HAP-1 (cell line): ENCODE data around the gene TMEM273.

Source experiments
- DNase-seq, 2 experiments: peaks; one replicate each; pipeline ENCODE4 v3.0.0-alpha.2; 2016 to 2020; ENCODE audit warnings: low spot score in 2 of 2
- H3K27me3 ChIP-seq: fragments of 250-450 bp; sonication (Bioruptor Pico); 2 replicates; pipeline ENCODE4 v1.5.1; 2020; ENCODE audit warnings: low read depth, mild to moderate bottlenecking, moderate library complexity
- H3K36me3 ChIP-seq: fragments of 250-450 bp; sonication (Bioruptor Pico); replicated peaks from 2 replicates; pipeline ENCODE4 v1.5.1; 2020; ENCODE audit warnings: mild to moderate bottlenecking
- H3K4me1 ChIP-seq: fragments of 250-450 bp; sonication (Bioruptor Pico); 2 replicates; pipeline ENCODE4 v1.5.1; 2020; ENCODE audit warnings: mild to moderate bottlenecking
- H3K4me3 ChIP-seq: fragments of 250-450 bp; sonication (Bioruptor Pico); 2 replicates; pipeline ENCODE4 v1.5.1; 2020; ENCODE audit warnings: mild to moderate bottlenecking, moderate library complexity
- H3K9me3 ChIP-seq: fragments of 250-450 bp; sonication (Bioruptor Pico); 2 replicates; pipeline ENCODE4 v1.5.1; 2020; ENCODE audit warnings: mild to moderate bottlenecking, moderate library complexity
- in situ Hi-C: fragments of 300-500 bp; cut with MboI; formaldehyde crosslinking; loops from 3 replicates; pipeline ENCODE4 v1.14.3; 2020; ENCODE audit warnings: low sequenced_read_pairs, inconsistent platforms, mixed read lengths

Gene TMEM273

DNA sequence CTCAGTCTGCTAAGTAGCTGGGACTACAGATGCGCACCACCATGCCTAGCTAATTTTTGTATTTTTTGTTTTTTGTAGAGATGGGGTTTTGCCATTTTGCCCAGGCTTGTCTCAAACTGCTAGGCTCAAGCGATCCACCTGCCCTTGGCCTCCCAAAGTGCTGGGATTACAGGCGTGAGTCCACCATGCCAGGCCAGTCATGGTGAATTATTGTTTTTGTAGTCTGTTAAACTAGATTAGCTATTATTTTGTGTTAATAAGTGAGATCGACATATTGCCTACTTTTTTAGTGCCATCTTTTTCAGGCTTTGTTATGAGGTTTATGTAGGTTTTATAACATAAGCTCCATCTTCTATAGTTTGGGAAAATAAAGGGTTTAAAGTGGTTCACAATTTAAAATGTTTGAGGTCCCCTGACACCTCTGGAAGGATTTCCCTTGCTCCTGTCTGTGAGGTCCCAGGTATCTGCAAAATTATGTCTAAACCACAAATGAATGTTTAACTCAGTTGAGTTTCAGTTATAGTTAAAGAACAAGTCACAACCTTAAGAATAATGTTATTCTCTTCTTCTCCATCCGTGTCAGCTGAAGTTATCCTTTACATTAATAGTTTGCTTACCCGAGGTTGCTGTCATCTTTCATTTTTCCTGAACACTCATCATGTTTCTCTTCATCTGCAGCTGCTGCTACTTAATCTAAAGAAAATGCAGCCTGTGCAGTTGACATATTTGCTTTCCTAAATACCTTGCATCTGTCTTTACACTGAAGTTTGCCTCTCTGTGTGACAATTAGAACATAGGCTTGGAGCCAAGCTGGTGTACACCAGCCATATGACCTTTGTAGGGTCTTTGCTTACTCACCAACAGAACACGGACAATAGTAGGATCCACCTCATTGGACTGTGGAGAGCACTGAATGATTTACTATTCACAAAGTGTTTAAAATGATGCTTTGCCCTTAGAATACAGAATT lies 63.9 kb downstream of the TMEM273 start:
- H3K4me1 ChIP-seq, result no peaks in the 10 kb centered on the region
- no peaks in the 10 kb centered on the region for H3K9me3 ChIP-seq
- H3K36me3 ChIP-seq, result no peaks in the 10 kb centered on the region
- H3K4me3 ChIP-seq, result no peak overlapping the region
- in situ Hi-C loops, result no loop called here
- no peaks in the 10 kb centered on the region for H3K27me3 ChIP-seq
- DNase-seq, result no peak

DNA sequence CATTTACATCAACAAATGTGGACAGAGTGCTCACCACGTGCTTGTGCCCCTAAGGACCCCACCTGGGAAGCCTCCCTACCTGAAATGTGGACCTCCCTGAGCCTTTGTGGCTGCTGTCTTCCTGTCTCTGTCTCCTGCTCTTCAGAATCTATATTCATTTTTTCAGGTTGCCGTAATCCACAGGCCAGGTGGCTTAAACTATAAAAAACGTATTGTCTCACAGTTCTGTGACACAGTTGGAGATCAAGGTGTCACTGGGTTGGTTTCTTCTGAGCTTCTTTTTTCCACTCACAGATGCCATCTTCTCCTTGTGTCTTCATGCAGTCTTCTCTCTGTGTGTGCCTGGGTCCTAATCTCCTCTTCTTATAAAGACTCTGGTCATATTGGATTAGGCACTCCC lies 67.3 kb downstream of the TMEM273 start:
- H3K4me1 ChIP-seq, result no peaks in the 10 kb centered on the region
- no peaks in the 10 kb centered on the region for H3K9me3 ChIP-seq
- in situ Hi-C loops, result no loop called here
- H3K4me3 ChIP-seq, result no peak overlapping the region
- no peak for DNase-seq
- H3K36me3 ChIP-seq, result no peaks in the 10 kb centered on the region
- no peaks in the 10 kb centered on the region for H3K27me3 ChIP-seq

DNA sequence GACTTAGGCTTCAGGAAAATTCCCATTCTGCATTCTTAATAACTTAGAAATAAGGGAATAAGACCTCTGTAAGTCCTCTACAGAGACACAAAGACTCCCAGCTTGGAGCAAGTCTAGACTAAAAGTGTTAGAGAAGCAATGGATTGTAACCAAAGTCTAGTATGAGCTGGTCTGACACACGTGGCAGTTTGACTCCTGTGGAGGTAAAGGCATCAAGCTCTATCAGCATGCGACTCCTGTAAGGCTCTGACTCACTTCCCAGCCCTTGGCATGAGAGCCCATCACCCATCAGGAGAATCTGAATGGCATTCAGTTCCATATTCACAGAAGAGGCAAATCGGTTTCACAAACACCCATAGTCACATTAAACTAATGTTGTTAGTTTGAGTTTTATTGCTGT lies 68.4 kb downstream of the TMEM273 start:
- no peak for DNase-seq
- Histone ChIP-seq H3K9me3 (no peaks in the 10 kb centered on the region), H3K4me3 (no peak overlapping the region), H3K27me3 (no peaks in the 10 kb centered on the region), H3K4me1 (no peaks in the 10 kb centered on the region), H3K36me3 (no peaks in the 10 kb centered on the region)
- in situ Hi-C loops, result no loop called here

DNA sequence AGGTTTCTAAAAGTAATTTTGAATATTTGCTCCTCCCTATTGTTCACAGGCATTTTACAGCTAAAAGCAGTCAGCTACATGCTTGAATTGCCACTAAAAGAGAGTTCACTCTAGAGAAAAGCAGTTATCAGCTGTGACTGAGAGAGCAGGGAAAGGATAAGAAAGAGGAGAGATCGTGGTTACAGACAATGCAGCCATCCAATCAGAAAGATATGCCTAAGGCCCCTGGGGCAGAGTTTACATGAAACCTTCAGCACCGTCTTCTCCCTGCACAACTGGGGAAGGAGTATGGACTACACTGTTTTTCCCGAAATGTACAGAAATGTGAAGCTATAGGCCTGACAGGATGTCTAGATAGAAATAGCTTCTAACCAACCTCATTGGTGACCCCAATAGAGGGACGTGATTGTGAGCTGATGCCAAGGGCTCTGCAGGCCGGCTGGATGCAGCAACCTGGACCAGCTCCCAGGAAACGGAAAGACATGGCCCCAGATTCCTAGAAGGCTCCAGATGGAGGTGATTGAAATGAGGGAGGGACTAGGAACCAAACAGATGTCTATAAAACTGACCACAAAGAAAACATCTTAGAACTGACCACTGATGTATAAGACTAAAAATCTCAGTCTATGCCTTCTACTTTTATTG lies 69.6 kb downstream of the TMEM273 start:
- Histone ChIP-seq H3K4me3 (no peak overlapping the region), H3K4me1 (no peaks in the 10 kb centered on the region), H3K36me3 (no peaks in the 10 kb centered on the region), H3K9me3 (no peaks in the 10 kb centered on the region), H3K27me3 (no peaks in the 10 kb centered on the region)
- in situ Hi-C loops, result no loop called here
- DNase-seq, result no peak

DNA sequence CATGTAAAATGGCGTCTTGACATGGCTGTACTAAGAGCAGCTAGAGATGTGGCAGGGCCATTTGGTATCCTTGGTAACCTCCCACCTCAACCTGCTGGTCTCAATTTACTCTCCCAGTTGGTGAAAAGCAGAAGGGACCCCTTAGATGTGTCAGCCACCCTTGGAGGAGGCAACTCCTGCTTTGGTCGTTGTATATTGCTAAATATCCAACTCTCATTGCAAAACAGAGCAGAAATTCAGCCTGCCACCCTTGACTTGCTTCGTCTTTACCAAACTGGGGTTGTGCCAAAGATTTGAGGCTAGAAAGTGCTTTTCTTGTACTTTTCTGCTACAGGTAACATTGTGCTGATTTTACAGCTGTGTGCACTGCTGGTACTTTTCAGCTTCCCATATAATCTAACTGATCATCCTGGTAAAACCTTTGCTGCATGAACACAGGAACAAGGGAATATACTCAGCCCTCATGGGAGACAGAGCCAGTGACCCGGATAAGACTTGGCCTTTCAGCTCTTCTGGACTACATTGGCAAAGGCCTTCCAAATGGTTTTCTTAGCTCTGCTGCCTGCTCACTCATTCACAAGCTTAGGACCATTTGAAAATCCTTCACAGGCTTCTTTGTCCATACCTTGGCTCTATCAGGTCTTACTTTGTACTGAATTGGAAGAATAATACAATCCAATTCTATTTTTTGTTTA lies 70.7 kb downstream of the TMEM273 start:
- DNase-seq, result no peak
- no peaks in the 10 kb centered on the region for H3K9me3 ChIP-seq

DNA sequence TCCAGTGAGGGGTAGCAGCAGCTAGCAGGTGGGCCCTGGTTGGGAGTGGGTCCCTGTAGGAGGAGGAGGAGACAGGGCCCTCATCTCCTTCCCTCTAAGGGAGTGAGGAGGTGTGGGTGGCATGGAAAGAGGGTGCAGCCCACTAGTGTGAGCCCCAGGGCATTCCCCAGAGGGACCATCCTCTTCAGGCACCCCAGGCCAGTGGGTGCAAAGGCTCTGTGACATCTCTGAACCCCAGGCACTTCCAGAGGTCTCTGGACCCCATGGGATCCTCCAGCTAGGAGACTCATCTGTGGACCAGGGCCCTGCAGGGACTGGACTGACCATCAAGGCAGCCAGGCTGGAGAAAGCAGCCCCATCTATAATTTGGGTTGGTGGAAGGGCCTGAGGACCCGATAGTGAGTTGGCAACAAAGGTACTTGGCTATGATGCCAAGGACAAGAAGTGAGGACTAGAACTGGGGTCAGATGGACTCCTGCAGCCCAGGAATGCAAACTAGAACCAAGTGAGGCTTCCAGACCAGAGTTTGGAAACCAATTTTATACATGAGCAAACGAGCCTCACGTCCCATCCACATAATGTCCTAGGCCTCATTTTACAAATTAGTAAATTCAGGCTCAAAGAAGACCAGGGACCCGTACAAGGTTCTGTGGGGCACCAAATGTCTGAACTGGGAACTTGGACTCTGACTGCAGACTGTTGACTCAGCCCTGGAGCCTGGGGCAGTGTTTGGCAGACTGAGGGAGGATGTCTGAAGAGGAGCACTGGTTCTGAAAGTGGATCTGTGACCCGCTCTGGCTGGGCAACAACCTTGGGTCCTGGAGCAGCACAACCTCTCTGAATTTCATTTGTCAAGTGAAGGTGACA lies 71.4 kb downstream of the TMEM273 start:
- H3K4me1 ChIP-seq, result no peaks in the 10 kb centered on the region
- DNase-seq, result no peak
- no peaks in the 10 kb centered on the region for H3K9me3 ChIP-seq
- in situ Hi-C loops, result no loop called here
- no peaks in the 10 kb centered on the region for H3K27me3 ChIP-seq
- no peak overlapping the region for H3K4me3 ChIP-seq
- no peaks in the 10 kb centered on the region for H3K36me3 ChIP-seq

More for the DNA sequence above, 70.7 kb downstream of the TMEM273 start:
- no peaks in the 10 kb centered on the region for H3K4me1 ChIP-seq
- no peak overlapping the region for H3K4me3 ChIP-seq
- H3K27me3 ChIP-seq, result no peaks in the 10 kb centered on the region
- no peaks in the 10 kb centered on the region for H3K36me3 ChIP-seq
- in situ Hi-C loops, result no loop called here

DNA sequence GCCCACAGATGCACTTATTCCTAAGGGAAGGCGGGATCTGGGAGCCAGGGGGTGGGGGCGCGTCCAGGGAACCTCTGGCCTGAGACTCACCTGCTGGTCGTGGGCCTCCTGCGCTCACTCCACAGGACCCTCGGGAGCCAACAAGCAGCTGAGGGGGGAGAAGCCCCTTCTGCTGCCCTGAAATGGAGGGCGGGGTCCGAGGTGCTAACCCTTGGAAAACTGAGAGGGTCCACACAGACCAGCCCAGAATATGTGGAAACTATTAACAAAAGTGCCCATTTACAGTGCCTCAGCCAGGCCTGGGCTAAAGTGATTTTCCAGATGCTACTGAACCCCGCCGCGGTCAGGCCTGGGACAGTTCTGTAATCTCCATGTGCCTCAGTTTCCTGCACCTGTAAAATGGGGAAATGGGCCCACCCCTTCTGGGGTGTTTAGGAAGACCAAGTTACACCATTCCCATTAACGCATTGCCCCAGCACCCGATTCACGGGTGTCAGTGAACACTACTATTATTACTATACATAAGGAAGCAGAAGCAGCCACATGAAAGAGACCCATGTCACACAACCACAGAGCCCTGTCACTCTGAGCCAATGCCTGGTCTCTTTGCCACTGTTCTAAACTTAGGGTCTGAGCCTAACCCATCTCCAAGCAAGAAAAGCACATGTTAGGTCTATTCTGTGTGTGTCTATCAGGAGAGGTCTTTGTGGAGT lies 72.2 kb downstream of the TMEM273 start:
- Histone ChIP-seq H3K27me3 (no peaks in the 10 kb centered on the region), H3K4me3 (no peak overlapping the region), H3K9me3 (no peaks in the 10 kb centered on the region), H3K4me1 (no peaks in the 10 kb centered on the region), H3K36me3 (no peaks in the 10 kb centered on the region)
- no peak for DNase-seq
- in situ Hi-C loops, result no loop called here

DNA sequence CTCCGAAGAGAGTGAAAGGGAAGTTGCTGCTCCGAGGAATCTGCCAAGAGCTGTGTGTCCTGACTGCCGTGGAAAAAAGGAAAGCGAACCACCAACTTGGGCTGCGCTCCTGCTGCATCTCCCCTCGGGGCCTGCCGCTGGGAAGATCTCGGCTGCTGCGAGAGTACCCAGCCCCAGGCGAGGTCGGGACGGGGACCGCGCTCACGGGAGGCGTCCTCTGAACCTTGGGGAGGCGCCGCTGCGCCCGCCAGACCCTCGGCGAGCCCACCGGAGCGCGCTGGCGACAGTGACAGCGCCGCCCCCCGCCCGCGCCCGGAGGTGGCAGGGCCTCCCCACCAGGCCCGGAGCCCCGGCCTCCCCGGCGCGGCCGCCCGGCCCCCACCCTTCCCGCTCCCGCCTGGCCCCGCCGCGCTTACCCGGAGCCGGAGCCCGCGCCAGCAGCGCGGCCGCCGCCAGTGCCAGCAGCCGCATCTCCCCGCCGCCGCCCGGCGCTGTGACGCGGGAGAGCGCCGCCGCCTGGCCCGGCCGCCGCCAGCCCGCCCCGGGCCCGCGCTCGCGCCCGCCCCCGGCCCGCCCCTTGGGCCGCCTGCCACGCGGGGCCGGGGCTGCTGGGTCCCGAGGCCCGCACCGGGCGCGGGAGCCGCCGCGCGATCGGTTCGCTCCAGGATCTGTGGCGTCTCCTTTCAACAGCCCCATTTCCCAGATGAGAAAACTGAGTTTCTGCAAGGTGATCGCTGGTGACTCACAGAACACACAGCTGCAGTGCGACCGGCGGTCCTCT lies 73.0 kb downstream of the TMEM273 start, which contains the start of gene VSTM4:
VSTM4 (minus strand) TSS at position 508 of the 781 bp plus-strand sequence; CDS start at position 471, 37 bp downstream.
- H3K36me3 ChIP-seq, result no peaks in the 10 kb centered on the region
- peak within 1 kb of the TSS; percentile 21 for H3K4me3 ChIP-seq

DNA sequence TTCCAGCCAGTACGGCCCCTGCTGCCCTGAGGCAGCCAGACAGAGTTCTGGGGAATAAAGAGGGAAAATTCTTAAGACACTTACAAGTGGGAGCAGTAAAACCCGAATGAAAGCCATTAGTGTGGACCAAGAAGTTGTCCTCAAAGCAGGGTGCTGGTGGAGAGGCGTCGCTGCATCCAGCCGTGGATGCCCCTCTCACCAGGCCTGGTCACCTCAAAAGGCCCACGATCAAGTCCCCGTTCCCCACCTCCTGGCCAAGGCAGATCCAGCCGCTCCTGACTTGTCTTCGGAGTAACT lies 73.5 kb downstream of the TMEM273 start:
- no peak for DNase-seq
- Histone ChIP-seq H3K4me3 (peak overlapping the region; percentile 21), H3K9me3 (no peaks in the 10 kb centered on the region), H3K27me3 (no peaks in the 10 kb centered on the region), H3K36me3 (no peaks in the 10 kb centered on the region), H3K4me1 (no peaks in the 10 kb centered on the region)
- in situ Hi-C loops, result no loop called here

More for the DNA sequence above, 73.0 kb downstream of the TMEM273 start, which contains the start of gene VSTM4:
- Histone ChIP-seq H3K27me3 (no peaks in the 10 kb centered on the region), H3K9me3 (no peaks in the 10 kb centered on the region), H3K4me1 (no peaks in the 10 kb centered on the region)
- peak in 1 of 2 experiments; percentile 26 for DNase-seq
- in situ Hi-C loops, result no loop called here

DNA sequence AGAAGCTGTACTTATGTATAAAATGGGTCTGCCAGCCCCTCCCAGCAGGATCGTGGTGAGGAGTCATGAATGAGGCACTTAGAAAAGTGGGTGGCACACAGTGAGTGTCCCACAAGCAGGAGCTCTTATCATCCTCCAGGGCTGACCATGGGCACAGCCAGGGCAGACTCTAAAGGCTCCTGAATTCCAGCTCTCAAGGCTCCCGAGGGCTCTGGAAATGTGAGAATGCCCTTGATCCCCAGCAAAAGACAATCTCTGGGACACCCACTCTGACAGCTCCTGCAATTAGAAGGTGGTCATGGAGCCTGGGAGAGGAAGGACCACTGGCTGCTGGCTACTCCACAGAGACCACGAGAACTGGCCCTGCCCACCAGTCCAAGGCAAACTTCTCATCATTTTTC lies 74.5 kb downstream of the TMEM273 start:
- DNase-seq, result no peak
- in situ Hi-C loops, result no loop called here
- Histone ChIP-seq H3K4me3 (no peak overlapping the region), H3K4me1 (no peaks in the 10 kb centered on the region), H3K36me3 (no peaks in the 10 kb centered on the region), H3K27me3 (no peaks in the 10 kb centered on the region), H3K9me3 (no peaks in the 10 kb centered on the region)

DNA sequence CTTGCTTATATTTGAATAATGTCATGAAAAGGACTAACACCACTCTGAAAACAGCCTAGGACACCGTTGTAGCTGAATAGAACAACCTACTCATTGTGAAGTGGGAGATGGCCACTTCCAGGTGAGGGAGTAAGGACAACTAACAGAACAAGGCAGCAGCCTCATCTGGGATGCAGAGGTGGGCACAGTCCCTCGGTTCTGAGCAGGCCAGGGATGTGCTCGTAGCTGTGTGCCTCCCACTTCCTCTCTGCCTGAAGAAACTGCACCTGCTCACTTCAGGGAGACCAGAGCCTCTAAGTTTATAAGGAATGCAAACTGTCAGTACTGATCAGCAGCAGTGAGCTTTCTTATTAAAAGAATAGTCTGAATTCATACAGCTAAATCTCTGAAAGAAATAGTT lies 75.3 kb downstream of the TMEM273 start:
- DNase-seq, result no peak
- in situ Hi-C loops, result no loop called here
- Histone ChIP-seq H3K4me1 (no peaks in the 10 kb centered on the region), H3K9me3 (no peaks in the 10 kb centered on the region), H3K27me3 (no peaks in the 10 kb centered on the region), H3K4me3 (no peak overlapping the region), H3K36me3 (no peaks in the 10 kb centered on the region)

DNA sequence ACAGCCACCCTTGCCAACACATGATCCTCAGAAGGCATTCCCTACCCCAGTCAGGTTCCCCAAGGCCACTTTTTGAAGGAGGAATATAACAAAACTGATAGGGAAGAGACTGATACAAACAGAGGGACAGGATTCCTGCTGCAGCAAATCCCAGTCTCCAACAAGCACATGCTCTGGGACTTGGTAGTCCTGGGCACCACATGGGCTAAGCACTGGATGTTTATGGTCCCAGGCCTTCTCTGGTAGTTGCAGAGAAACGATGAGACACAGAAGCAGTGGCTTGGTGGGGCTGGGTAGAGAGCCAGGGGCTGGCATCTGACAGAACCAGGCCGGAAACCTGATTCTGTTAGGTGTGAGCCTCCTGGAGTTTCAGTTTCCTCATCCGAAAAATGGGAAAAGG lies 76.1 kb downstream of the TMEM273 start:
- no peaks in the 10 kb centered on the region for H3K9me3 ChIP-seq
- H3K27me3 ChIP-seq, result no peaks in the 10 kb centered on the region
- no peaks in the 10 kb centered on the region for H3K4me1 ChIP-seq
- in situ Hi-C loops, result no loop called here
- DNase-seq, result no peak
- no peak overlapping the region for H3K4me3 ChIP-seq
- H3K36me3 ChIP-seq, result no peaks in the 10 kb centered on the region
